Measurements from ENCODE around the gene PRPF6.

DNA sequence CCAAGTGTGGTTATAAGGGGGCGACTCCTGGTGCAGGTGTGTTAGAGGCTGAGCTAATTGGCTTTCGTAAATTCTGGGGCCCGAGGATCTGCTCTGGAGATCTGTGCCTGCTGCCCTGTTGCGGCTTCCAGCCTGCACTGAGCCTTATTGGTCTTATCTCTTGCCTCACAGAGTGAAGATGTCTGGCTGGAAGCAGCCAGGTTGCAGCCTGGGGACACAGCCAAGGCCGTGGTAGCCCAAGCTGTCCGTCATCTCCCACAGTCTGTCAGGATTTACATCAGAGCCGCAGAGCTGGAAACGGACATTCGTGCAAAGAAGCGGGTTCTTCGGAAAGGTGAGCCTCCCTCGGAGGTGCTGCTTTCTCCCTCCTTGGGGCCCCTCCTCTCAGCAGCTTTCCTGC, 20.0 kb downstream of the PRPF6 start:
- TF ChIP-seq, protein P1, sequence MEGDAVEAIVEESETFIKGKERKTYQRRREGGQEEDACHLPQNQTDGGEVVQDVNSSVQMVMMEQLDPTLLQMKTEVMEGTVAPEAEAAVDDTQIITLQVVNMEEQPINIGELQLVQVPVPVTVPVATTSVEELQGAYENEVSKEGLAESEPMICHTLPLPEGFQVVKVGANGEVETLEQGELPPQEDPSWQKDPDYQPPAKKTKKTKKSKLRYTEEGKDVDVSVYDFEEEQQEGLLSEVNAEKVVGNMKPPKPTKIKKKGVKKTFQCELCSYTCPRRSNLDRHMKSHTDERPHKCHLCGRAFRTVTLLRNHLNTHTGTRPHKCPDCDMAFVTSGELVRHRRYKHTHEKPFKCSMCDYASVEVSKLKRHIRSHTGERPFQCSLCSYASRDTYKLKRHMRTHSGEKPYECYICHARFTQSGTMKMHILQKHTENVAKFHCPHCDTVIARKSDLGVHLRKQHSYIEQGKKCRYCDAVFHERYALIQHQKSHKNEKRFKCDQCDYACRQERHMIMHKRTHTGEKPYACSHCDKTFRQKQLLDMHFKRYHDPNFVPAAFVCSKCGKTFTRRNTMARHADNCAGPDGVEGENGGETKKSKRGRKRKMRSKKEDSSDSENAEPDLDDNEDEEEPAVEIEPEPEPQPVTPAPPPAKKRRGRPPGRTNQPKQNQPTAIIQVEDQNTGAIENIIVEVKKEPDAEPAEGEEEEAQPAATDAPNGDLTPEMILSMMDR (IDR thresholded peaks at IDR 0.05) = no peak
- no peak for TF ChIP-seq ZFX (IDR thresholded peaks at IDR 0.05; ENCODE audit: borderline replicate concordance)

Measured in 22Rv1 (cell line).